Suprapubic skin (tissue), 4 donors: ENCODE results near the gene FSCN2. TPM values are rescaled to one million over a fixed set of nuclear protein-coding genes. Genes with fewer than 3 reads are reported as not detected.
"Not testable (repeated sequence)": the region's sequence is repeated elsewhere in the genome, so short reads cannot be mapped to it uniquely, and the experiment has no call there.

Source experiments
- DNase-seq, 2 donors: peaks; one replicate each; pipeline ENCODE4 v3.0.0-alpha.2; 2019; ENCODE audit warnings: low spot score in 2 of 2
- H3K27ac ChIP-seq: fragments of 200-600 bp; sonication (generic); one replicate; pipeline ENCODE4 v1.5.1; 2019
- H3K27me3 ChIP-seq: fragments of 200-600 bp; sonication (generic); one replicate; pipeline ENCODE4 v1.5.1; 2019
- H3K36me3 ChIP-seq: fragments of 200-600 bp; sonication (generic); one replicate; pipeline ENCODE4 v1.5.1; 2019
- H3K4me1 ChIP-seq: fragments of 200-600 bp; sonication (generic); one replicate; pipeline ENCODE4 v1.5.1; 2019
- H3K4me3 ChIP-seq: fragments of 200-600 bp; sonication (generic); one replicate; pipeline ENCODE4 v1.5.1; 2019; ENCODE audit warnings: mild to moderate bottlenecking
- H3K9me3 ChIP-seq: fragments of 200-600 bp; sonication (generic); one replicate; pipeline ENCODE4 v1.5.1; 2019
- CTCF ChIP-seq, 2 donors: fragments of 200-600 bp in 1 of 2; fragments of 450-650 bp in 1 of 2; sonication (generic) in 1 of 2; IDR thresholded peaks; one replicate each; pipeline ENCODE4 v1.5.1; 2016 to 2019; ENCODE audit warnings: antibody characterized with exemption in 2 of 2, mild to moderate bottlenecking in 1 of 2, moderate library complexity in 1 of 2
- EP300 ChIP-seq: sonication (generic); formaldehyde crosslinking; IDR thresholded peaks from one replicate; pipeline ENCODE4 v1.6.1; 2017; ENCODE audit warnings: antibody characterized with exemption
- POLR2A ChIP-seq, 2 donors: fragments of 450-650 bp; IDR thresholded peaks; one replicate each; pipeline ENCODE4 v1.6.1; 2017; ENCODE audit warnings: antibody characterized with exemption in 2 of 2, mild to moderate bottlenecking in 2 of 2, moderate library complexity in 2 of 2
- POLR2AphosphoS5 ChIP-seq, 3 donors: sonication (generic); formaldehyde crosslinking; IDR thresholded peaks; one replicate each; pipeline ENCODE4 v1.6.1; 2017; ENCODE audit warnings: antibody characterized with exemption in 3 of 3
- WGBS: methylation state at CpG from one replicate; pipeline ENCODE4 v1.1.5; 2018; 5-methylcytosine and 5-hydroxymethylcytosine counted together
- total RNA-seq, 4 donors: library from RNA; depleted of rRNA; stranded (reverse); fragments of >200 nt; gene quantifications; one replicate each; pipeline ENCODE4 v1.1.0, GENCODE V29; 2016

Gene FSCN2
- total RNA-seq, 4 donors from 2014 or later: 0.52 to 4.7 (median 3.3) TPM

GRCh38 chr17:81580481-81580880, 52.3 kb downstream of the FSCN2 start:
- no peak for DNase-seq
- WGBS: 100% methylated on average over 5 of the region's 6 CpGs
- no peaks in the 10 kb centered on the region for H3K9me3 ChIP-seq
- H3K36me3 ChIP-seq: peaks cover 46% of the 10 kb centered on the region
- no peak overlapping the region for H3K4me3 ChIP-seq
- H3K27ac ChIP-seq: no peak overlapping the region
- H3K4me1 ChIP-seq: peaks cover 5% of the 10 kb centered on the region
- H3K27me3 ChIP-seq: no peaks in the 10 kb centered on the region
- TF ChIP-seq CTCF (IDR thresholded peaks at IDR 0.05): no peak
- no peak for TF ChIP-seq POLR2AphosphoS5 (IDR thresholded peaks at IDR 0.05)
- no peak for TF ChIP-seq EP300
- no peak for TF ChIP-seq POLR2A (IDR thresholded peaks at IDR 0.05)

- Histone ChIP-seq H3K4me1 (peaks cover 4% of the 10 kb centered on the region), H3K4me3 (no peak overlapping the region), H3K9me3 (no peaks in the 10 kb centered on the region), H3K27ac (no peak overlapping the region), H3K36me3 (peaks cover 56% of the 10 kb centered on the region), H3K27me3 (no peaks in the 10 kb centered on the region)
- DNase-seq: no peak
- whole genome bisulfite sequencing: 95% methylated on average over 4 of the region's 8 CpGs
- no peak for TF ChIP-seq POLR2A (IDR thresholded peaks at IDR 0.05)
- TF ChIP-seq POLR2AphosphoS5 (IDR thresholded peaks at IDR 0.05): no peak
- TF ChIP-seq CTCF (IDR thresholded peaks at IDR 0.05): no peak
- no peak for TF ChIP-seq EP300
Measured at GRCh38 chr17:81581758-81582157, 53.6 kb downstream of the FSCN2 start.

- no peaks in the 10 kb centered on the region for H3K27me3 ChIP-seq
- H3K4me1 ChIP-seq: no peaks in the 10 kb centered on the region
- H3K4me3 ChIP-seq: no peak overlapping the region
- no peaks in the 10 kb centered on the region for H3K9me3 ChIP-seq
- no peak for TF ChIP-seq CTCF (IDR thresholded peaks at IDR 0.05)
- no peak for TF ChIP-seq EP300
- no peak for TF ChIP-seq POLR2A (IDR thresholded peaks at IDR 0.05)
- TF ChIP-seq POLR2AphosphoS5 (IDR thresholded peaks at IDR 0.05): no peak
- no peak for DNase-seq
- no peak overlapping the region for H3K27ac ChIP-seq
- peaks cover 61% of the 10 kb centered on the region for H3K36me3 ChIP-seq
- WGBS: 78% methylated on average over 5 of the region's 5 CpGs
Measured at GRCh38 chr17:81582341-81582740, 54.2 kb downstream of the FSCN2 start.

- 69% methylated on average over 10 of the region's 12 CpGs for WGBS
- no peaks in the 10 kb centered on the region for H3K9me3 ChIP-seq
- peaks cover 59% of the 10 kb centered on the region for H3K36me3 ChIP-seq
- H3K4me1 ChIP-seq: no peaks in the 10 kb centered on the region
- H3K27ac ChIP-seq: no peak overlapping the region
- DNase-seq: no peak
- H3K4me3 ChIP-seq: no peak overlapping the region
- no peak for TF ChIP-seq POLR2AphosphoS5 (IDR thresholded peaks at IDR 0.05)
- no peak for TF ChIP-seq POLR2A (IDR thresholded peaks at IDR 0.05)
- TF ChIP-seq CTCF (IDR thresholded peaks at IDR 0.05): no peak
- TF ChIP-seq EP300: no peak
- no peaks in the 10 kb centered on the region for H3K27me3 ChIP-seq
Measured at GRCh38 chr17:81582749-81583148, 54.6 kb downstream of the FSCN2 start.

- 83% methylated on average over 6 of the region's 6 CpGs for WGBS
- H3K36me3 ChIP-seq: peaks cover 69% of the 10 kb centered on the region
- DNase-seq: no peak
- no peaks in the 10 kb centered on the region for H3K4me1 ChIP-seq
- H3K27ac ChIP-seq: no peak overlapping the region
- no peak for TF ChIP-seq POLR2A (IDR thresholded peaks at IDR 0.05)
- no peak for TF ChIP-seq CTCF (IDR thresholded peaks at IDR 0.05)
- no peak for TF ChIP-seq POLR2AphosphoS5 (IDR thresholded peaks at IDR 0.05)
- no peak for TF ChIP-seq EP300
- H3K4me3 ChIP-seq: no peak overlapping the region
- no peaks in the 10 kb centered on the region for H3K27me3 ChIP-seq
- H3K9me3 ChIP-seq: no peaks in the 10 kb centered on the region
Measured at GRCh38 chr17:81583589-81584342, 55.6 kb downstream of the FSCN2 start.

- 93% methylated on average over 14 of the region's 14 CpGs for WGBS
- H3K27ac ChIP-seq, H3K4me1 ChIP-seq, H3K9me3 ChIP-seq, H3K4me3 ChIP-seq, DNase-seq, H3K27me3 ChIP-seq: not testable (repeated sequence)
- peaks cover 79% of the 10 kb centered on the region for H3K36me3 ChIP-seq
Measured at GRCh38 chr17:81584771-81585170, 56.6 kb downstream of the FSCN2 start.
